Keratinocyte (primary cell): ENCODE results near the gene STK33. TPM values are rescaled to one million over a fixed set of nuclear protein-coding genes. Genes with fewer than 3 reads are reported as not detected.

Source experiments
- DNase-seq: peaks from one replicate; pipeline ENCODE4 v3.0.0-alpha.2; 2011; ENCODE audit warnings: low read depth, missing footprints, low spot score
- FAIRE-seq: peaks from 2 replicates; lab custom pipeline; 2011; peaks lifted over from hg19 to GRCh38; lab: Jason Lieb, UNC
- H2AFZ ChIP-seq: 2 replicates; pipeline ENCODE4 v1.6.0; 2012; ENCODE audit warnings: low read length, control low read depth, inconsistent platforms; ENCODE audit not compliant: control insufficient read depth
- H3K27ac ChIP-seq: 2 replicates; pipeline ENCODE4 v1.5.1; 2011; ENCODE audit warnings: low read length; ENCODE audit not compliant: control insufficient read depth, insufficient read depth
- H3K27me3 ChIP-seq: 3 replicates; pipeline ENCODE4 v1.6.0; 2011; ENCODE audit warnings: low read length; ENCODE audit not compliant: control insufficient read depth, insufficient read depth; ENCODE audit errors: extremely low read depth
- H3K36me3 ChIP-seq, 2 experiments: 2 replicates in 1 of 2; 3 replicates in 1 of 2; pipeline ENCODE4 v1.5.1; 2011; ENCODE audit warnings: low read length in 2 of 2, mild to moderate bottlenecking in 1 of 2; ENCODE audit not compliant: control insufficient read depth in 2 of 2, insufficient read depth in 2 of 2; ENCODE audit errors: extremely low read depth in 1 of 2
- H3K4me1 ChIP-seq: 3 replicates; pipeline ENCODE4 v1.5.1; 2011; ENCODE audit warnings: low read length; ENCODE audit not compliant: control insufficient read depth, insufficient read depth; ENCODE audit errors: extremely low read depth
- H3K4me2 ChIP-seq: 3 replicates; pipeline ENCODE4 v1.6.0; 2011; ENCODE audit warnings: low read depth, low read length; ENCODE audit not compliant: control insufficient read depth, insufficient read depth; ENCODE audit errors: extremely low read depth
- H3K4me3 ChIP-seq, 3 experiments: fragments of 200-600 bp in 1 of 3; sonication (generic) in 1 of 3; 2 replicates in 2 of 3; 3 replicates in 1 of 3; pipeline ENCODE4 v1.5.1; 2011 to 2016; ENCODE audit warnings: low read length in 3 of 3, mild to moderate bottlenecking in 3 of 3, control low read depth in 2 of 3, inconsistent platforms in 1 of 3, low read depth in 1 of 3, mixed read lengths in 1 of 3, mixed run types in 1 of 3, moderate library complexity in 1 of 3; ENCODE audit not compliant: control insufficient read depth in 2 of 3, insufficient read depth in 2 of 3; ENCODE audit errors: extremely low read depth in 1 of 3
- H3K79me2 ChIP-seq: 2 replicates; pipeline ENCODE4 v1.6.0; 2012; ENCODE audit warnings: low read length; ENCODE audit not compliant: control insufficient read depth, insufficient read depth
- H3K9ac ChIP-seq: 3 replicates; pipeline ENCODE4 v1.6.0; 2011; ENCODE audit warnings: low read length; ENCODE audit not compliant: control insufficient read depth, insufficient read depth; ENCODE audit errors: extremely low read depth
- H3K9me1 ChIP-seq: 3 replicates; pipeline ENCODE4 v1.6.0; 2011; ENCODE audit warnings: low read length; ENCODE audit not compliant: control insufficient read depth, insufficient read depth; ENCODE audit errors: extremely low read depth
- H3K9me3 ChIP-seq: 2 replicates; pipeline ENCODE4 v1.5.1; 2012; ENCODE audit warnings: low read depth, low read length; ENCODE audit not compliant: control insufficient read depth
- H4K20me1 ChIP-seq: 3 replicates; pipeline ENCODE4 v1.6.0; 2011; ENCODE audit warnings: low read length; ENCODE audit not compliant: control insufficient read depth, insufficient read depth; ENCODE audit errors: extremely low read depth
- CTCF ChIP-seq, 3 experiments: IDR thresholded peaks in 1 of 3; conservative IDR thresholded peaks in 1 of 3; optimal IDR thresholded peaks in 1 of 3; 2 replicates in 2 of 3; 3 replicates in 1 of 3; pipeline versions ENCODE3 to v1.5.1; 2011; ENCODE audit warnings: low read length in 3 of 3, mild to moderate bottlenecking in 3 of 3, moderate library complexity in 2 of 3, control low read depth in 1 of 3, inconsistent platforms in 1 of 3; ENCODE audit not compliant: insufficient read depth in 2 of 3; ENCODE audit errors: extremely low read depth in 1 of 3
- EZH2 ChIP-seq: IDR thresholded peaks from one replicate; pipeline ENCODE4 v1.6.1; 2012; ENCODE audit warnings: inconsistent platforms, mild to moderate bottlenecking, low read length, moderate library complexity
- dilution Hi-C: fragments of 300-500 bp; cut with MboI; formaldehyde crosslinking; loops from one replicate; pipeline ENCODE4 v1.7.0; 2020; ENCODE audit warnings: low sequenced_read_pairs; ENCODE audit not compliant: extremely low pct_ligation_motif_present
- polyA plus RNA-seq, 5 experiments: library from polyadenylated mRNA; depleted of rRNA in 3 of 5; stranded (reverse) in 3 of 5; stranded (forward) in 1 of 5; unstranded in 1 of 5; fragments of >200 nt; gene quantifications; 1 replicate in 1 of 5; 2 replicates in 3 of 5; 3 replicates in 1 of 5; pipeline versions ENCODE4 v1.2.1 to v1.2.3, GENCODE V29; 2011 to 2012; ENCODE audit warnings: missing spikeins in 2 of 5, low read depth in 1 of 5, low replicate concordance in 1 of 5

The STK33 gene
- polyA plus RNA-seq, 1 donor (not counting 4 experiments of a cell fraction or from before 2014, with no cell fraction given): 0.05 TPM

GRCh38 chr11:8545698-8546366 lies 48.2 kb downstream of the STK33 start:
- no peak overlapping the region for H3K27ac ChIP-seq
- H3K9ac ChIP-seq: no peak overlapping the region
- DNase-seq: no peak
- H3K4me3 ChIP-seq: no peak overlapping the region
- no peaks in the 10 kb centered on the region for H3K36me3 ChIP-seq
- TF ChIP-seq EZH2: no peak
- TF ChIP-seq CTCF (optimal IDR thresholded peaks at IDR 0.05 in 1 of 3, IDR thresholded peaks at IDR 0.05 in 1 of 3, conservative IDR thresholded peaks at IDR 0.05 in 1 of 3; ENCODE audit: extremely low read depth in 1 of 3, insufficient read depth in 2 of 3, low read length in 3 of 3): no peak
- H3K9me3 ChIP-seq: no peaks in the 10 kb centered on the region
- H3K4me1 ChIP-seq: no peaks in the 10 kb centered on the region
- H3K79me2 ChIP-seq: no peaks in the 10 kb centered on the region
- H2AFZ ChIP-seq: no peak overlapping the region
- no peaks in the 10 kb centered on the region for H4K20me1 ChIP-seq
- dilution Hi-C loops: no loop called here
- no peak overlapping the region for H3K4me2 ChIP-seq
- no peak for FAIRE-seq
- no peaks in the 10 kb centered on the region for H3K9me1 ChIP-seq
- H3K27me3 ChIP-seq: peaks cover 4% of the 10 kb centered on the region

GRCh38 chr11:8544807-8545206 lies 49.2 kb downstream of the STK33 start:
- Histone ChIP-seq H3K9me1 (no peaks in the 10 kb centered on the region), H3K4me2 (no peak overlapping the region), H3K27me3 (peaks cover 4% of the 10 kb centered on the region), H4K20me1 (no peaks in the 10 kb centered on the region), H3K9me3 (no peaks in the 10 kb centered on the region), H3K4me1 (no peaks in the 10 kb centered on the region), H2AFZ (no peak overlapping the region), H3K4me3 (no peak overlapping the region), H3K9ac (no peak overlapping the region), H3K36me3 (no peaks in the 10 kb centered on the region), H3K79me2 (no peaks in the 10 kb centered on the region), H3K27ac (no peak overlapping the region)
- DNase-seq: no peak
- TF ChIP-seq EZH2 (no peak), CTCF (optimal IDR thresholded peaks at IDR 0.05 in 1 of 3, IDR thresholded peaks at IDR 0.05 in 1 of 3, conservative IDR thresholded peaks at IDR 0.05 in 1 of 3; ENCODE audit: extremely low read depth in 1 of 3, insufficient read depth in 2 of 3, low read length in 3 of 3) (no peak)
- no peak for FAIRE-seq
- dilution Hi-C loops: no loop called here
